ENCODE data around the gene TRPC6.

- no peak for TF ChIP-seq EZH2 (IDR thresholded peaks at IDR 0.05; ENCODE audit: low read length, missing control alignments)
- TF ChIP-seq, protein P1, sequence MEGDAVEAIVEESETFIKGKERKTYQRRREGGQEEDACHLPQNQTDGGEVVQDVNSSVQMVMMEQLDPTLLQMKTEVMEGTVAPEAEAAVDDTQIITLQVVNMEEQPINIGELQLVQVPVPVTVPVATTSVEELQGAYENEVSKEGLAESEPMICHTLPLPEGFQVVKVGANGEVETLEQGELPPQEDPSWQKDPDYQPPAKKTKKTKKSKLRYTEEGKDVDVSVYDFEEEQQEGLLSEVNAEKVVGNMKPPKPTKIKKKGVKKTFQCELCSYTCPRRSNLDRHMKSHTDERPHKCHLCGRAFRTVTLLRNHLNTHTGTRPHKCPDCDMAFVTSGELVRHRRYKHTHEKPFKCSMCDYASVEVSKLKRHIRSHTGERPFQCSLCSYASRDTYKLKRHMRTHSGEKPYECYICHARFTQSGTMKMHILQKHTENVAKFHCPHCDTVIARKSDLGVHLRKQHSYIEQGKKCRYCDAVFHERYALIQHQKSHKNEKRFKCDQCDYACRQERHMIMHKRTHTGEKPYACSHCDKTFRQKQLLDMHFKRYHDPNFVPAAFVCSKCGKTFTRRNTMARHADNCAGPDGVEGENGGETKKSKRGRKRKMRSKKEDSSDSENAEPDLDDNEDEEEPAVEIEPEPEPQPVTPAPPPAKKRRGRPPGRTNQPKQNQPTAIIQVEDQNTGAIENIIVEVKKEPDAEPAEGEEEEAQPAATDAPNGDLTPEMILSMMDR (conservative IDR thresholded peaks at IDR 0.05 in 1 of 2, IDR thresholded peaks at IDR 0.05 in 1 of 2; ENCODE audit: low read depth in 1 of 2, low read length in 2 of 2), result no peak
These were observed 139.6 kb downstream of the TRPC6 start for GRCh38 chr11:101444164-101444563.
